HepG2 (cell line): ENCODE data around the gene C2CD3. TPM values are rescaled to one million over a fixed set of nuclear protein-coding genes. Genes with fewer than 3 reads are reported as not detected.

Source experiments
- ATAD3A ChIP-seq: sonication (generic); formaldehyde crosslinking; IDR thresholded peaks from 2 replicates; pipeline ENCODE4 v1.4.0; 2020; ENCODE audit warnings: missing genetic modification reagents
- ATM ChIP-seq: fragments of 450-650 bp; IDR thresholded peaks from 2 replicates; pipeline ENCODE4 v1.7.1; 2017; ENCODE audit warnings: mild to moderate bottlenecking, borderline replicate concordance
- FOXA3 ChIP-seq: IDR thresholded peaks from 2 replicates; pipeline ENCODE4 v1.6.1; 2016; ENCODE audit warnings: missing genetic modification reagents, missing compliant biosample characterization
- MEIS1 ChIP-seq: sonication (generic); formaldehyde crosslinking; IDR thresholded peaks from 2 replicates; pipeline ENCODE4 v1.9.0; 2021; ENCODE audit warnings: mild to moderate bottlenecking, missing genetic modification reagents, moderate library complexity, borderline replicate concordance
- SKI ChIP-seq: fragments of 450-650 bp; IDR thresholded peaks from one replicate; pipeline ENCODE4 v1.6.1; 2018; ENCODE audit warnings: mild to moderate bottlenecking; ENCODE audit not compliant: partially characterized antibody
- ZNF644 ChIP-seq: IDR thresholded peaks from 2 replicates; pipeline ENCODE4 v1.6.1; 2016; ENCODE audit warnings: low read depth
- ZNF775 ChIP-seq: sonication (generic); formaldehyde crosslinking; IDR thresholded peaks from 2 replicates; pipeline ENCODE4 v1.4.0; 2020; ENCODE audit warnings: missing genetic modification reagents, mild to moderate bottlenecking, moderate library complexity, borderline replicate concordance
- polyA plus RNA-seq, 8 experiments: library from polyadenylated mRNA; depleted of rRNA in 3 of 8; stranded (reverse) in 7 of 8; unstranded in 1 of 8; fragments of >200 nt; fragmentation: Illumina TruSeq in 4 of 8; extraction: Trizol in 4 of 8; gene quantifications; 2 replicates each; pipeline versions ENCODE4 v1.2.1 to v1.2.3, GENCODE V29; 2011 to 2016; ENCODE audit warnings: low read depth in 4 of 8, missing spikeins in 1 of 8, mixed read lengths in 1 of 8; ENCODE audit not compliant: insufficient read depth in 1 of 8
- total RNA-seq, 5 experiments: library from RNA; depleted of rRNA; stranded (reverse); fragments of >200 nt; fragmentation: Illumina TruSeq; extraction: Trizol; gene quantifications; 2 replicates each; pipeline ENCODE4 v1.2.3, GENCODE V29; 2016; ENCODE audit warnings: low read depth in 1 of 5
- TF ChIP-seq, protein P1 (sequence below): IDR thresholded peaks from 2 replicates; pipeline ENCODE4 v1.6.1; 2016; ENCODE audit warnings: low read depth, missing genetic modification reagents, missing compliant biosample characterization
- TF ChIP-seq, protein P2 (sequence below): sonication (generic); formaldehyde crosslinking; conservative IDR thresholded peaks from 2 replicates; pipeline ENCODE4 v1.8.0; 2022; ENCODE audit warnings: missing genetic modification reagents
- TF ChIP-seq, protein P3 (sequence below): sonication (generic); formaldehyde crosslinking; IDR thresholded peaks from 2 replicates; pipeline ENCODE4 v1.4.0; 2020; ENCODE audit warnings: missing genetic modification reagents
- TF ChIP-seq, protein P4 (sequence below): sonication (generic); formaldehyde crosslinking; IDR thresholded peaks from 2 replicates; pipeline ENCODE4 v1.4.0; 2020; ENCODE audit warnings: missing genetic modification reagents; ENCODE audit errors: not compliant biosample characterization
- TF ChIP-seq, protein P5 (sequence below): sonication (generic); formaldehyde crosslinking; IDR thresholded peaks from 2 replicates; pipeline ENCODE4 v1.4.0; 2020; ENCODE audit warnings: missing genetic modification reagents, borderline replicate concordance

The C2CD3 gene
- total and polyA plus RNA-seq, 2 of the 13 experiments (the other 11 are each of a cell fraction or from before 2014, with no cell fraction given): 5.5 to 6.4 TPM

DNA sequence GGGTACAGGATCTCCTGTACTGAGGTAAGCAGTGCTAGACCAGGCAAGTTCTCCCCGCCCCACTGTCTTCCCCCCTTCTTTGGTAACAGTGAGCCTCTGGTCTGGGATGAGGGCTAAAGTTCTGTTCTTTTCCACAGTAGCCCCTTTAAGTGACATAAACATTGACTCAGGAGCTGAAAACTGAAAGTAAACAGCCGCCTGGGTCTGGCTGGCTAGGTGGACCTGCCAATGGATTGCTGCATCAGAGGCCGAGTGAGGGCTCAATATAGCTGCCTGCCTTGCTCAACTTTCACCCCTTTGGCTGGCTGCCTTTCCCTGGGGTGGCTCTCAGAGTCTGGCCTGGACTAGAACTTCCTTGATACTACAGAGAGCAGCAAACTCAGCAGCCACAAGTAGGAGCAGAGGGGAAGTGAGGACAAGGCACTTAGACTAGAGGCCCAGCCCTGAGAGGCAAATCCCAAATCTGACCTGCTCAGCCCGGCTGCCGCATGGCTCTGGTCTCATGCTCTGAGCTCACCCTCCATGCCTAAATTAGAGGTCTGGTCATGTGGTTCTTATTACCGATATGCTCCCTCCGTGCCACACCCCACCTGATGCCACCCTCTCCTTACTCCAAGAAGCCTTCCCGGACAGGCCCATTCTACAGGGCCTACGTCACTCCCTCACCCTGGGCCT, 152.3 kb downstream of the C2CD3 start (continued):
- TF ChIP-seq, protein P1, sequence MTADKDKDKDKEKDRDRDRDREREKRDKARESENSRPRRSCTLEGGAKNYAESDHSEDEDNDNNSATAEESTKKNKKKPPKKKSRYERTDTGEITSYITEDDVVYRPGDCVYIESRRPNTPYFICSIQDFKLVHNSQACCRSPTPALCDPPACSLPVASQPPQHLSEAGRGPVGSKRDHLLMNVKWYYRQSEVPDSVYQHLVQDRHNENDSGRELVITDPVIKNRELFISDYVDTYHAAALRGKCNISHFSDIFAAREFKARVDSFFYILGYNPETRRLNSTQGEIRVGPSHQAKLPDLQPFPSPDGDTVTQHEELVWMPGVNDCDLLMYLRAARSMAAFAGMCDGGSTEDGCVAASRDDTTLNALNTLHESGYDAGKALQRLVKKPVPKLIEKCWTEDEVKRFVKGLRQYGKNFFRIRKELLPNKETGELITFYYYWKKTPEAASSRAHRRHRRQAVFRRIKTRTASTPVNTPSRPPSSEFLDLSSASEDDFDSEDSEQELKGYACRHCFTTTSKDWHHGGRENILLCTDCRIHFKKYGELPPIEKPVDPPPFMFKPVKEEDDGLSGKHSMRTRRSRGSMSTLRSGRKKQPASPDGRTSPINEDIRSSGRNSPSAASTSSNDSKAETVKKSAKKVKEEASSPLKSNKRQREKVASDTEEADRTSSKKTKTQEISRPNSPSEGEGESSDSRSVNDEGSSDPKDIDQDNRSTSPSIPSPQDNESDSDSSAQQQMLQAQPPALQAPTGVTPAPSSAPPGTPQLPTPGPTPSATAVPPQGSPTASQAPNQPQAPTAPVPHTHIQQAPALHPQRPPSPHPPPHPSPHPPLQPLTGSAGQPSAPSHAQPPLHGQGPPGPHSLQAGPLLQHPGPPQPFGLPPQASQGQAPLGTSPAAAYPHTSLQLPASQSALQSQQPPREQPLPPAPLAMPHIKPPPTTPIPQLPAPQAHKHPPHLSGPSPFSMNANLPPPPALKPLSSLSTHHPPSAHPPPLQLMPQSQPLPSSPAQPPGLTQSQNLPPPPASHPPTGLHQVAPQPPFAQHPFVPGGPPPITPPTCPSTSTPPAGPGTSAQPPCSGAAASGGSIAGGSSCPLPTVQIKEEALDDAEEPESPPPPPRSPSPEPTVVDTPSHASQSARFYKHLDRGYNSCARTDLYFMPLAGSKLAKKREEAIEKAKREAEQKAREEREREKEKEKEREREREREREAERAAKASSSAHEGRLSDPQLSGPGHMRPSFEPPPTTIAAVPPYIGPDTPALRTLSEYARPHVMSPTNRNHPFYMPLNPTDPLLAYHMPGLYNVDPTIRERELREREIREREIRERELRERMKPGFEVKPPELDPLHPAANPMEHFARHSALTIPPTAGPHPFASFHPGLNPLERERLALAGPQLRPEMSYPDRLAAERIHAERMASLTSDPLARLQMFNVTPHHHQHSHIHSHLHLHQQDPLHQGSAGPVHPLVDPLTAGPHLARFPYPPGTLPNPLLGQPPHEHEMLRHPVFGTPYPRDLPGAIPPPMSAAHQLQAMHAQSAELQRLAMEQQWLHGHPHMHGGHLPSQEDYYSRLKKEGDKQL: no peak
- TF ChIP-seq ZNF775 (CRISPR knock-in tag) (no peak), ATM (no peak), MEIS1 (CRISPR knock-in tag) (peak; percentile 44; the same call in 1 of the 2 replicates), SKI (peak; percentile 88), ZNF644 (CRISPR knock-in tag) (0 out of 2 replicates have a peak, but pooled peaks have one; percentile 8), FOXA3 (CRISPR knock-in tag) (peak; percentile 96), ATAD3A (CRISPR knock-in tag) (no peak)
- TF ChIP-seq, protein P2, sequence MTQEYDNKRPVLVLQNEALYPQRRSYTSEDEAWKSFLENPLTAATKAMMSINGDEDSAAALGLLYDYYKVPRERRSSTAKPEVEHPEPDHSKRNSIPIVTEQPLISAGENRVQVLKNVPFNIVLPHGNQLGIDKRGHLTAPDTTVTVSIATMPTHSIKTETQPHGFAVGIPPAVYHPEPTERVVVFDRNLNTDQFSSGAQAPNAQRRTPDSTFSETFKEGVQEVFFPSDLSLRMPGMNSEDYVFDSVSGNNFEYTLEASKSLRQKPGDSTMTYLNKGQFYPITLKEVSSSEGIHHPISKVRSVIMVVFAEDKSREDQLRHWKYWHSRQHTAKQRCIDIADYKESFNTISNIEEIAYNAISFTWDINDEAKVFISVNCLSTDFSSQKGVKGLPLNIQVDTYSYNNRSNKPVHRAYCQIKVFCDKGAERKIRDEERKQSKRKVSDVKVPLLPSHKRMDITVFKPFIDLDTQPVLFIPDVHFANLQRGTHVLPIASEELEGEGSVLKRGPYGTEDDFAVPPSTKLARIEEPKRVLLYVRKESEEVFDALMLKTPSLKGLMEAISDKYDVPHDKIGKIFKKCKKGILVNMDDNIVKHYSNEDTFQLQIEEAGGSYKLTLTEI (CRISPR knock-in tag): no peak
- TF ChIP-seq, protein P3, sequence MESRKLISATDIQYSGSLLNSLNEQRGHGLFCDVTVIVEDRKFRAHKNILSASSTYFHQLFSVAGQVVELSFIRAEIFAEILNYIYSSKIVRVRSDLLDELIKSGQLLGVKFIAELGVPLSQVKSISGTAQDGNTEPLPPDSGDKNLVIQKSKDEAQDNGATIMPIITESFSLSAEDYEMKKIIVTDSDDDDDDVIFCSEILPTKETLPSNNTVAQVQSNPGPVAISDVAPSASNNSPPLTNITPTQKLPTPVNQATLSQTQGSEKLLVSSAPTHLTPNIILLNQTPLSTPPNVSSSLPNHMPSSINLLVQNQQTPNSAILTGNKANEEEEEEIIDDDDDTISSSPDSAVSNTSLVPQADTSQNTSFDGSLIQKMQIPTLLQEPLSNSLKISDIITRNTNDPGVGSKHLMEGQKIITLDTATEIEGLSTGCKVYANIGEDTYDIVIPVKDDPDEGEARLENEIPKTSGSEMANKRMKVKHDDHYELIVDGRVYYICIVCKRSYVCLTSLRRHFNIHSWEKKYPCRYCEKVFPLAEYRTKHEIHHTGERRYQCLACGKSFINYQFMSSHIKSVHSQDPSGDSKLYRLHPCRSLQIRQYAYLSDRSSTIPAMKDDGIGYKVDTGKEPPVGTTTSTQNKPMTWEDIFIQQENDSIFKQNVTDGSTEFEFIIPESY (CRISPR knock-in tag): no peak
- TF ChIP-seq, protein P4, sequence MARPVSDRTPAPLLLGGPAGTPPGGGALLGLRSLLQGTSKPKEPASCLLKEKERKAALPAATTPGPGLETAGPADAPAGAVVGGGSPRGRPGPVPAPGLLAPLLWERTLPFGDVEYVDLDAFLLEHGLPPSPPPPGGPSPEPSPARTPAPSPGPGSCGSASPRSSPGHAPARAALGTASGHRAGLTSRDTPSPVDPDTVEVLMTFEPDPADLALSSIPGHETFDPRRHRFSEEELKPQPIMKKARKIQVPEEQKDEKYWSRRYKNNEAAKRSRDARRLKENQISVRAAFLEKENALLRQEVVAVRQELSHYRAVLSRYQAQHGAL (CRISPR knock-in tag): no peak
- TF ChIP-seq, protein P5, sequence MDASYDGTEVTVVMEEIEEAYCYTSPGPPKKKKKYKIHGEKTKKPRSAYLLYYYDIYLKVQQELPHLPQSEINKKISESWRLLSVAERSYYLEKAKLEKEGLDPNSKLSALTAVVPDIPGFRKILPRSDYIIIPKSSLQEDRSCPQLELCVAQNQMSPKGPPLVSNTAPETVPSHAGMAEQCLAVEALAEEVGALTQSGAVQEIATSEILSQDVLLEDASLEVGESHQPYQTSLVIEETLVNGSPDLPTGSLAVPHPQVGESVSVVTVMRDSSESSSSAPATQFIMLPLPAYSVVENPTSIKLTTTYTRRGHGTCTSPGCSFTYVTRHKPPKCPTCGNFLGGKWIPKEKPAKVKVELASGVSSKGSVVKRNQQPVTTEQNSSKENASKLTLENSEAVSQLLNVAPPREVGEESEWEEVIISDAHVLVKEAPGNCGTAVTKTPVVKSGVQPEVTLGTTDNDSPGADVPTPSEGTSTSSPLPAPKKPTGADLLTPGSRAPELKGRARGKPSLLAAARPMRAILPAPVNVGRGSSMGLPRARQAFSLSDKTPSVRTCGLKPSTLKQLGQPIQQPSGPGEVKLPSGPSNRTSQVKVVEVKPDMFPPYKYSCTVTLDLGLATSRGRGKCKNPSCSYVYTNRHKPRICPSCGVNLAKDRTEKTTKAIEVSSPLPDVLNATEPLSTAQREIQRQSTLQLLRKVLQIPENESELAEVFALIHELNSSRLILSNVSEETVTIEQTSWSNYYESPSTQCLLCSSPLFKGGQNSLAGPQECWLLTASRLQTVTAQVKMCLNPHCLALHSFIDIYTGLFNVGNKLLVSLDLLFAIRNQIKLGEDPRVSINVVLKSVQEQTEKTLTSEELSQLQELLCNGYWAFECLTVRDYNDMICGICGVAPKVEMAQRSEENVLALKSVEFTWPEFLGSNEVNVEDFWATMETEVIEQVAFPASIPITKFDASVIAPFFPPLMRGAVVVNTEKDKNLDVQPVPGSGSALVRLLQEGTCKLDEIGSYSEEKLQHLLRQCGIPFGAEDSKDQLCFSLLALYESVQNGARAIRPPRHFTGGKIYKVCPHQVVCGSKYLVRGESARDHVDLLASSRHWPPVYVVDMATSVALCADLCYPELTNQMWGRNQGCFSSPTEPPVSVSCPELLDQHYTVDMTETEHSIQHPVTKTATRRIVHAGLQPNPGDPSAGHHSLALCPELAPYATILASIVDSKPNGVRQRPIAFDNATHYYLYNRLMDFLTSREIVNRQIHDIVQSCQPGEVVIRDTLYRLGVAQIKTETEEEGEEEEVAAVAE (CRISPR knock-in tag): no peak
